CD4-positive, alpha-beta T cell treated with Interleukin-4 for 4 hours (primary cell): ENCODE data around the gene HLF.

ENCODE experiments used
- DNase-seq: peaks from one replicate; pipeline ENCODE4 v3.0.0-alpha.2; 2020

The HLF gene

DNA sequence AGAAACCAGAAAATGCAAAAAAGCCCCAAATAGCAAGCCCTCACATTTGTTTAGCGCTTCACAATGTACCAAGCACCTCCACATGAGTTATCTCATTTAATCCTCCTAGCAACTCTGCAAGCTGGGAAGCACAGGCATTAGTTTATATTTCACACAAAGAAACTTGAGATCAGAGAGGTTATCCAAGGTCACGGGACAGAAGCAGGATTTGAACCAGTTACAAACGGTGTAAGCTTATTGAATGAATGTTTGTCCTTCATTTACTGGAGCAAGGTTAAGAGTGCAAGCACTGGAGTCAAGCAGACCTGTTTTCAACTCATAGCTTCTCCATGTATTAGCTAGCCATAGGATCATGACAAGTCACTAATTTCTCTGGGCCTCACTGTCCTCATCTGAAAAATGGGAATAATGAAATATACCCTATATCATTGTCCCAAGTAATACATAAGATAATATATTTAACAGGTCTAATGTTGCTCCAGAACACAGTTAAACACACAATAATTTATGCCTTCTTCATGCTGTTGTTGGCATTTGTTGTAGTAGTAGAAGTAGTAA, 6.1 kb upstream of the HLF start:
- DNase-seq: no peak

DNA sequence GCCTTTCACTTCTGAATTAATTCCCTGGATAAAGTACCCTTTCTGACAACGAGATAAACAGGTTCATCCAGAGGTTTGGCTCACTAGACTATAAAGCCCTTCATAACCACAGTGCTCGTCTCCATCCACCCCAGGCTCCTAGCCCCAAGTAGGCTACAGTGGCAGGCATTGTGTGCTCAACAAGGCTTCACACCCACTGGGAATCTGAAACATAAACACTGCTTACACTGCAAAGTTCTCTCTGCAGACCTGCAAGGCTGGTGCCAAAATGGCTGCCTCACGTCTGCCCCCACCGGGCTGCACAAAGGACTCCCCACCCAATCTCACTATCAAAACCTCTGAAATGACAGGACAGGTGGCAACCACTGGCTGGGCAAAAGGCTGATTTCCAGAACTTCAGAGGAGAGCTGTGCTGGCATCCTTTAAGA, 5.1 kb upstream of the HLF start:
- no peak for DNase-seq

DNA sequence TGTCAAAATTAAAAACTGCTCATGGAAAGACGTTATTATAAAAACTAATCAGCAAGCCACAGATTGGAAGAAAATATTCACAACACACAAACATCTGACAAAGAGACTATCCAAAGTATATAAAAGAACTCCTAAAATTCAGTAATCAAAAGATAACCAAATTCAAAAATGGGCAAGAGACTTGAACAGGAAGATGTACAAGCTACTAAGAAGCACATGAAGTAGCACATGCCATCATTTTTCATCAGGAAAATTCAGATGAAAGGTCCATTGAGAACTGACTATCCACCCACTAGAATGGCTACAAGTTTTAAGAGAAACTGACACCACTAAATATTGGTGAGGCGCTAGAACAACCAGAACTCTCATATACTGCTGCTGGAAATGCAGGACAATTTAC, 3.4 kb upstream of the HLF start:
- DNase-seq: no peak

DNA sequence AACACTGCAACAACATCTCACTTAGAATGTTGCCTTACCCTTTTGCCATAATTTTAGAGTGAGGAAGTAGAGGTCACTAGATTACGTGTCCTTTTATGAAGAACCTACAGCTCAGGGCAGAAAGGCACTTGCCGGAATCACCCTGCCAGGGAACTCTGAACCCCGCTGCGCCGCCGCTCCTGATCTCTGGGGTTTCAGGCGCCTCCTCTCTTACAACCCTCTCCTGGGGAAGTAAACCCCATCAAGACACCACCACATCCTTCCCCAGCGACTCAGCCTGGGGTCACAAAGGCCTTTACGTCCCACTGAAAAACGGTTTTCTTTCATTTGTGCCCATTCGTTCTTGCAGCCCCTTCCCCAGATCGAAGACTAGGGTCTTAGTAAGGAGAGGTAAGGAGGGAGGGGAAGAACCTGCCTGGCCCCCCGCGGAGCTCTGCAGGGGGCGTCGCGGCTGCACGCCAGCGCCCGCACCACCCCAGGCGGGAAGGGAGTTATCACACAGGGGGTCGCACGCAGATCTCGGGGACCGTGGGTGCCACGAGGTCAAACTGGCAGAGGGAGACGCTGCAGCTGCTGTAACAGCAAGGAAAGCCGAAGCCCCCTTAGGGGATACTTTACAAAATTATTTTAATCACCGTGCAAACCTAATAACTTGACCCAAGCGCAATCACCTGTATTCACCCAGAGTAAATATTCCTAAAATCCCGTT, 1.0 kb upstream of the HLF start:
- DNase-seq: peak; percentile 3

DNA sequence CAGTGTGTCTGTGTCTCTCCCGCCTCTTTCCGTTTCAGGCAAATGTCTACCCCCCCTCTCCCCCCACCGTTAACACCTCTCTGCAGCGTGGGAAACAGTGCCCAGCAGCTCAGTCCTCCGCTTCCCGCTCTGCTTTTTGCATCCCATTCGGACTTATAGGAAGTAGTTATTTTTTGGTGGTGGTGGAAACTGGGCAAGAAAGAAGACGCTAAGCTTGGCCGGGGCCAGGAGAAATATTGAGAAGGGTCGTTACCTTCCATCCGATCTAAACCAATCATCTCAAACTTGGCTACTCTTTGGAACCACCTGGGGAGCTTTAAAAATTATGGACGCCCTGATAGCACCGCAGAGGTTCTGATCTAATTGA, 499 bp upstream of the HLF start:
- DNase-seq: no peak

DNA sequence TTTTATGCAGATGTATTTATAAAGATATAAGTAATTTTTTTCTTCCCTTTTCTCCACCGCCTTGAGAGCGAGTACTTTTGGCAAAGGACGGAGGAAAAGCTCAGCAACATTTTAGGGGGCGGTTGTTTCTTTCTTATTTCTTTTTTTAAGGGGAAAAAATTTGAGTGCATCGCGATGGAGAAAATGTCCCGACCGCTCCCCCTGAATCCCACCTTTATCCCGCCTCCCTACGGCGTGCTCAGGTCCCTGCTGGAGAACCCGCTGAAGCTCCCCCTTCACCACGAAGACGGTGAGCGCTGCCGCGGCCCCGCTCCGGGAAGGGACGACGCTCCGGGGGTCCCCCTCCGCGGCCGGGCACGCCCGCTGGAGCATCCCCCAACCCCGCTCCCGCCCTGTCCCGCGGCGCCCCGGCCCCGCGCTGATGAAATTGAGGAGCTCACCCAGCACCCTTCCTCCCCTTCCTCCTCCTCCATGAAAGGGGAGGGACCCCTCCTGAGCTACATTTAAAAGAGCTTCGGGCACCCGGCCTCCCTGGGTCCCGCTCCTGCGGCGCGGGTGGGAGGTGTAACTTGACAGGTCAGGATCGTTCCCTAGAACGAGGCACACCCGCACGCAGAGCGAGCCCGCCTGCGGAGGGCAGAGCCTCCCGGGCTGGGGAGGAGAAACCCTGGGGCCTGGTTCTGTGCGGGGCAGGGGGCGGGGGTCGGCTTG, 706 bp downstream of the HLF start:
- peak; percentile 2 for DNase-seq

DNA sequence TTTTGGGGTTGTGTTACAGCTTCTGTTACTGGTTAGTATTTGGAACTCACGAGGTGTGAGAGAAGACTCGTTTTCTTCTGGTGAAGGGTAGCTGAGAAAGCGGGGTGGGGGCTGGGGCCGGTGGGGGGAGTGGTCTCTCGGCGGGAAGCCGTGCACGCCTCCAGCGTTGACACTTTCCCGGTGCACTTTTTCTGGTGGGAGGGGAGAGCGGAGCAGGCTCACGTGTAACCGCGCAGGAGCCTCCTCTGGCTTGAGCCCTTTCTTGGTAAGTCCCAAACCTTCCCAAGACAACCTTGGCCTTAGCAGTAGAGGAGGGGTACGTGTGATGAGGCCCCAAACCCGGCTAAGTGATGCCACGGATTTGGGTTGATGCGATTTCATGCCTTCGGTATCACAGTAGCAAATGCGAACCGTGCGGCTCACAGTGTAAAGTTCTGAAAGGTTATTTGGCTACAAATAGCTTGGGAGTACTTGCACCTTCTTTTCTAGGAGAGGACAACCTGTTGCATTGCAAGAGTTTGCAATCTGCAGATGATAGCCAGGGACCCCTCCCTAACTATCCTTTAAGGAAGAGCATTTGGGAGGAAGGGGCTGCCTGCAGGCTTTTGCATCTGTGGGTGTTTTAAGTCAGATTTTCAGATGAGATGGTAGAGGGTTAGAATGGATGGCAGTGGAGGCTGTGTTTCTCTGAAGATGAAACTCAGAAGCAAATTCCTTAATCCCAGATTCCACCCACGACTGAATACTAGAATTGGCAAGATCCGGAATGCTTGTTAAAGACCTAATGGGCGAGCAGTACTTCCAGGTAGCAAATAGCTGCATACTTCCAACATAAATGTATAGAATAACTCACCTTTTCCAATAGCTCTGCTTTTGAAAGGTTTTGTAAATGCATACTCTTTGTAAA, 1.5 kb downstream of the HLF start:
- DNase-seq: no peak

DNA sequence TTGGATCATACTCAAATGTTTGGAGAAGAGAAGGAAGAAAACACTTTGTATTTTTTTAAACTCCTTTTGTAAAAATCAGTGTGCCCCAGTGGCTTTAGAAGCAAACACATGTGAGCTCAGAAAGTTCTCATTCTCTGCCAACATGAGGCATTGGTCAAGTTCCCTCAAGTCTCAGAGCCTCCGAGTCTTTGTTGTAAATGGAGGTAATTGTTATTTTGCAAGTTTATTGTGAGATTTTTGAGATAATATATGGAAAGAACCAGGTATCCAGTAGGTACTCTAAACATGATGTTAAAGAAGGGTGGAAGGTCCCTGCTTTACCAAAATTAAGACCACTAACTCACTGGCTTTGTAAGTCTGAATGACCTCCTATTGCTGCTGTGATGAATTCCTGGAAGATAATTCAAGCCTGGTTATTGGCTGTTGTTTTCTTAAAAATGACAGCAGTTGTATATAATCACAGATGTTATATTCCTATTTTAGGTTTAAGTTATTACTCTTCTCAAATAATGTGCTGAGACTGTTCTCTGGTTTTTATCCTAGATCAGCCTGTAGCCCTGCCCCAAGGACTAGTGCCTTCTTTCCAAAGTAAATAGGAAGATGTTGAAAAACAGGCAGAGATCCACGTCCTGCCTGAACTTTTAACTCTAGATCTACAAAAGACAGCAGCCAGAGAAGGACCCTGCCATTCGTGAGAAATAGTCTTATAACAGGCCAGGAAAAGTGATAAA, 2.4 kb downstream of the HLF start:
- no peak for DNase-seq

DNA sequence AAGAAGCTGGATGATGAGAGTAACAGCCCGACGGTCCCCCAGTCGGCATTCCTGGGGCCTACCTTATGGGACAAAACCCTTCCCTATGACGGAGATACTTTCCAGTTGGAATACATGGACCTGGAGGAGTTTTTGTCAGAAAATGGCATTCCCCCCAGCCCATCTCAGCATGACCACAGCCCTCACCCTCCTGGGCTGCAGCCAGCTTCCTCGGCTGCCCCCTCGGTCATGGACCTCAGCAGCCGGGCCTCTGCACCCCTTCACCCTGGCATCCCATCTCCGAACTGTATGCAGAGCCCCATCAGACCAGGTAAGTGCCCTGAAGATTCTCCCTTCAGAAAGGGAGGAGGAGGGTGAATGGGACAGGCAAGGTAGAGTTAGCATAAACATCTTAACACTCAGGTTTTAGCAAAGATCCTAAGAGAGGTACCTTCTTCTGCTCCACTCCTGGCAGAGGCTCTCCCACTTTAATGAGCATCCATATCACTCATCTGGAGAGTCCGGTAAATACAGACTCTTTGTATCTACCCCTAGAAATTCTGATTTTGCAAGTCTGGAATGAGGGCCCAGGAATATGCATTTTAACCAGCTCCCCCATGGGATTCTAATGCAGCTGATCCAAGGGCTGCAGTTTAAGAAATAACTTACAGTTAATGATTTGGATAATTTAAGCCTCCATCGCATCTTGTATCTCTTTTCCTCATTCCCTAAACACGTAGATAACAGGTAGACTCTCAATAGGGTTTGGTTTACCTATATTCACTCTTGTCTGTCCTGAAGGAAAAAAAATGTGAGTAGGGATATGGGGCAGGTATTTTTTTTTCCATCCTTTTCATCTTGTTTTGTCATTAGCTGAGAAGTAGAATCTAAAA, 3.3 kb downstream of the HLF start:
- no peak for DNase-seq

DNA sequence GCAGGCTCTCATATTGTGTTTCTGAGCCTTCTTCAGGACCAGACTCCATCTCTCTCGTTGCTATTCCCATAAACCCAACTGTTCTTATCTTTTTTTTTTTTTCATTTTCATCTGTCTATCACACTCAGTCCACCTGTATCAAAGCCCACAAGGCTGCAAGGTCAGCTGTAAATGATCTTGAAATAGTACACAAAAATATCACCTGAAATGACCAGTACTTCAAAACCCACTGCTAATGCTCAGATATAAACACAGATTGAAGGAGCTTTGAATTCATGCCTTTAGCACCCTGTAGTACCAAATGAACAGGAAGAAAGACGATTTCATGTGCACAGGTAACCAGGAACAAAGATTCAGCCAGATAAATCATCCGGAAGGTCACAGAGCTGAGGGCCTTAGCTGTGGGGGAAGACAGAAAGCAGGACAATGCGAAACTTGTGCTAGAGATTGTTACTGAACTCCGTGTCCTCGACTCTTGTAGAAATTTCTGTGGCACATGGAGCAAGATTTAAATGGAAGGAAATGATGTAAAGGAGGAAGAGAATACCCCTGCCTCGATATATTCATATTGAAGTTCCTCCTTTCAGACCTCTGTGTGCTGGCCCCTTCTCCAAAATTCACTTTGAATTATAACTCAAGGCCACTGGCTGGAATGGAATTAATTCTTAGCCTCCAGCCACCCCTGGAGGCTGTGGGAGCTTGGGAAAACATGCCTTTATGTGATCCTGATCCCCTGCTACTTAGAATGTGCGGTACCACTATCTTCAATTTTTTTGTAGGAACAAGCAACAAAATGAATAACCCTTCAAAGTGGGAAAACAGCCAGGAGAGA, 4.1 kb downstream of the HLF start:
- DNase-seq: no peak

DNA sequence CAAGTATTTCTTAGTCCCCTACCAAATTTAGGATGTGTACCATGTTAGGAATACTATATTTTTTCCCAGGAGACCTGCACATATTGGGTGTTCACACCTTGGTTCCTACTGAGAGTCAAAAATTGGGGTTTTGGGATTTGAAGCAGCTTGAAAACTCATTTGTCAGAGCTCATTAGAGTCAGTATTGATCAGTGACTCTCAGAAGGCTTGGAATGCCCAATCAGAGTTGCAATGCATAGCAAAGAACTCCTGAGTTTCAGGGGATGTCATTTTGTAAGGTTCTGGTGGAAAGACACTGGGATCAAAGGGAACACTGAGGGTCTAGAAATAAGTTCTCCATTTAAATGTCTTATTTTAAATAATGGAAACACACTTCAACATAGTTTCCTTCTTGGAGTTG, 5.1 kb downstream of the HLF start:
- no peak for DNase-seq

DNA sequence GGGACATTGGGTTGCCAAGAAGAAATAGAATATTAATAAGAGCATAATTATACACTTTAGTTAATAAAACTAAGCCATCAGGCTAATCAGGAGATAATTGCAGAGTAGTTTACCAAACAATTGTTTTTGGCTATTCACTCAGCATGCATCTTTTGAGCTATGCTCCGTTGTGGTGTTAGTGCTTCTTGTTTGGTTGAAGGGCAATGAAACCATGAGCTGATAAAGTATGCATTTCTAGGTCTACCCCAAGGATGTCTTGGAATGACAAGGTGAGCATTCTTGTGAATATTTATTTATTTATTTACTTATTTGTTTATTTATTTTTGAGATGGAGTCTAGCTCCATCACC, 6.4 kb downstream of the HLF start:
- no peak for DNase-seq

DNA sequence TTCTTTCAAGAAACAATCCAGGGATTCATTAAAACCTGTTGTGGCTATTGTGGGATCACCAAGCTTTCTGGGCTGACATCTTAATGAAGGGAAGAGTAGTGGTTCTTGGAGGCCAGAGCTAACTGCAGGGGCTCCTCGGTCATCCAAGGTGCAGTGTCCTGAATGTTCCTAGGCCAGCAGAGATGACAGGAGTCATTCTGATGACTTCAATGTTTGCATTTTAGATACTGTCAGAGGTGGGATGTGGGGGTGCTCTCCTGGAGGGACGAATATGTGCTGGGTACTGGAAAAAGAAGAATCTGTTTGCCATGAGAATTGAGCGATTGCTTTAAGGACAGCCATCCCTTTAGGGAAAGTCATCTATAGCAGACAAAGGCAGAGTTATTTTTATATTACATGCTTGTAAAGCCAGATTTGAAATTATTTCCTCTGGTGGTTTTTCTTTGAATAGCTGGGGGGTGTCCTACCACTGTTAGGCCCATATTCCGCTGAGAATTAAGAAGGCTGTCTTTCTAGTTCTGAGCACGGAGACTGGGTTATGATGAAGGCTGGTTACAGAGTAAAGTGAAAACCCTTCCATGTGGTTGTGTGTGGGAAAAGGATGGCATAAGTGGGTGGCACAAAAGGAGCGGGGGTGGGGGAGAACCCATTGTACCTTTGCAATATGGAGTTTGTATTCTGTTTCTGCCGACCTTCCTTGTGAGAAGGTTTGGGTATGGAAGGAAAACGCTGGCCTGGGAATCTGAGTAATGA, 7.4 kb downstream of the HLF start:
- DNase-seq: no peak

DNA sequence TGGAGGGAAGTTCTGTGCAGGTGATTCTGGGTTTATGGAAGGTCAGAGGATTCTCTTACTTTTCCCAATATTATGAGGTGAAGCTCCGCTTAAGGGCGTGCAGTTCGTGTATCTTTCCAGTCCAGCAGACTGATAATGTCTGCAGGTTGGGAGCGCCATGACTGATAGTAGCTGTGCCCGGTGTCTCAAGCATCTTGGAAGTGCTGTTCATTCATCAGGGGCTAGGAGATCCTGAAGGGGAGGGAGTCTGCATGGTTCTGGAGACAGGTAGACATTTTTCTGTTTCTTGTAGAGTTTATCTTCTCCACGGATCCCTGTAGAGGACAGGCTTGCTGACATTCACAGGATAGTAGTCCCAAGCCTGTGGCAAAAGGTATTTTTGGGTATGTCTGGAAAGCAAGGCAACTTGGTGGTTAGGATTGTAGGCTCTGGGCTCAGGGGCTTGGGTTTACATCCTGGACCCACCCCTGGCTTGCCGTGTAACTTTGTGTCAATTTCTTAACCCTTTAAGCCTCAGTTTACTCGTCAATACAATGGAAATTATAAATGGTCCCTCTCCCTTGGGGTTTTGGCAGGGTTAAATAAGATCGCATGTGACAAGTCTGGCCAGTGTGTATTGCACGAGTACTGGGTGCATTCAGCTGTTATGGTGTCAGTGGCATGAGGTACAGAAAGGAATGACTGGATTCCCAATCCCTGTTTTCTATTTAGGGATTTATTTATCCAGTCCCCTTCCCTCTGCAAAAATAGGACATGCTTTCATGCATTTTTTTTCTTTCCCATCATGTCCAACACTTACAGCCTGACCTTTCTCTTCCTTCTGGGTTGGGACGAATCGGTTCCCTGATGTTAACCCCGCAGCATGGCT, 8.2 kb downstream of the HLF start:
- no peak for DNase-seq

DNA sequence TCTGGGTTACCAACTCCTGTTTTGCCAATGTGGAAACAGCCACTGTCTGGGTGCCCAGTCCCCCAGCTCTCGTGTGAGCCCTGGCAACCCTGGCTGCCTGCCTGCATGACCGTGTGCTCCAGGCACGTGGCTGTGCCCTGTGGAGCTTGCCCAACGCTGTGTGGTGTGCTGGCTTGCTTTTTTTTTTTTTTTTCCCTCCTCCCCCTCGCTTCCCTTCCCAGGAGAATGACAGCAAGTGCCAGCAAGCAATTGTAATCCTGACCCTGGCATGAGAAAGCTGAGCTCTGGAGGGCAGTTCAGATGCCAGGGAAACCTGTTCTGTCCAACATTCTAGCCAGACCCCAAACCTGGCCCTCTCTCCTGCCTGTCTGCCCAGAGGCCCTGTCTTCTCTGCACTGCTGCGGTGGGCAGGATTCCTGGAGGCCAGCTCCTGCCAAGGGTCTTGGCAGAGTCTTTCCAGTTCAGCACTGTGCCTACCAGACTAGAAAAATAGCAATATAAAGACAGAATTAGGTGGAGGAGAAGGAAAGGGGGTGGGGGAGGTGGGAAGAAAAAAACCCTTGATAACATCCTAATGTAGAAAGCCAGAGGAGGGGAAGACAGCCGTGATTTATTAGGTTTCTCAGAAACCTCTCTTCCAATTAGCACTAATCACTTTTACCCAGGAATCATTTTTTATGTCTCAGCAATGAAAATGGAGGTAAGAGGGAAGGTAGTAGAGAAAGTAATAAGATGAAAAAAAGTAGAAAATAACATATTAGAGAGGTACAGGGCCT, 9.0 kb downstream of the HLF start:
- DNase-seq: no peak

DNA sequence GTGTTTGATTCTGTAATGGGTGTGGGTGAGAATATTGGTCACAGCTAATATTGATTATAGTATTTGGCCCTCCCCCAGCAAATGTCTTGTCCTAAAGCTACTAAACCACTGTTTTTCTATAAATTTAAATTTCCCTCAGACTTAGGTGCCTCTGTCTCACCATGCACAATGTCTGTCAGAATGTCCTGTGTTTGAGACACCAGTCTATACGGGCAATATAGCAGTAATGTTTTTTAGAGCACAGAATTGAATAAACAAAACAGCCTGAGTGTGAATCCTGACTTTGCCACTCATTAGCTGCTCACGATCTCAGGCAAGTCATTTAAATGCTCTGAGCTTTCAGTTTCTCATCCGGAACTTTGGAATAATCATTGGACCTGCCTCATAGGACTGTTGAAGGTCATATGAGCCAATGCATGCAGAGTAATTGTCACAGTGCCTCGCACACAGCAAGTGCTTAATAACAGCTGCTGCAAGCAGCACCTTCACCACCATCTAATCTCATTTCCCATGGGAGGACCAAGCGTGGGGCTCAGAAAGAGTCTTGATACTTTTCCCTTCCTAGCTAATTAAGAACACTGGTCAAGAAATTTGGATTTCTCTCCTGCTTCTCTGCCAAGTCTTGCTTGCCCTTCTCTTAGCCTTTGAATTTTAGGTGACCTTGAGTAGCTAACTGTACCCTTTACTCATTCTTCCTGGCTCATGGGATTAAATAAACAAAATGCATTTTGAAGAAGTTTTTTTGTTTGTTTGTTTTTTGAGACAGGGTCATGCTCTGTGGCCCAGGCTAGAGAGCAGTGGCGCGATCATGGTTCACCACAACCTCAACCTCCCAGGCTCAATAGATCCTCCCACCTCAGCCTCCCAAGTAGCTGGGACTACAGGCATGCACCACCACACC, 9.8 kb downstream of the HLF start:
- DNase-seq: no peak
